Activated T-cell treated with anti-CD3 and anti-CD28 coated beads for 1 hour (primary cell): ENCODE measurements around the gene CNIH2.
"Not testable (repeated sequence)": the region's sequence is repeated elsewhere in the genome, so short reads cannot be mapped to it uniquely, and the experiment has no call there.

Source experiments
- DNase-seq: peaks from one replicate; pipeline ENCODE4 v3.0.0-alpha.2; 2020; ENCODE audit warnings: low read depth

CNIH2 gene

DNA sequence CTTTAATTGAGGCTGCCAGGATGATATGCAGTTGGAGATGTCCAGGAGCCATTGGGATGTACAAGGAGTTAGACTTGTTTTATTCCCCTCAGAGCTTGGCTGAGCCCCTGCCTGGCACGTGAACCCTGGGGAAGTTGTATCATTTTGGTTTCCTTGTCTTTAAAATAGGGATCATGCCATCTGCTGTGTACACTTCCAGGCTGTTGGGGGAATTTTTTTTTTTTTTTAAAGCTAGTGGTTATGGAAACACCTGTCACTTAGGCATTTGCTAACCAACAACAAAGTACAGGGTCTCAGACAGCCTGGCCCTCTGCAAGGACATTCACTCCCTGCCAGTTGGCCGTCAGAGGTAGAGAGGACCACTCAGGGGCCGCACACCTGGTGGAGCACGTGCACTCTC lies 18.0 kb upstream of the CNIH2 start:
- DNase-seq: no peak

- DNase-seq: no peak
Observed at GRCh38 chr11:66261578-66261977, 16.4 kb upstream of the CNIH2 start.

DNA sequence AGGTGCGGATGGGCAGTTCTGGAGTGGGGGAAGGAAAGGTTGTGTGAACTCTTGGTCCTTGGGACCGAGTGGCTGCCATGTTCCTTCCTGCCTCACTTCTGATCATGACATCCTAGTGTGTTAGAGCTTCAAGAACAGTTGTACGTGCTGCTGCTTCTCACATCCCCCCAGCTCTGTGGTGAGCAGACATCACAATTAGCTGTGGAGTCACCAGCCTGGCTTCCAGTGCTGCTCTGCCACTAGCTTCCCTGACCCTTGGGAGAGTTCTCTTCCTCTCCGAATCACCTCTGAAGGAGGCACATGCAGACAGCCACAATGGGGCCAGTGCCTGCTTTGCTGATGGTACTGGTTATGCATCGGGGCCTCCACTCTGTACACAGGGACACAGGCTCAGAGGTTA lies 15.8 kb upstream of the CNIH2 start:
- no peak for DNase-seq

DNA sequence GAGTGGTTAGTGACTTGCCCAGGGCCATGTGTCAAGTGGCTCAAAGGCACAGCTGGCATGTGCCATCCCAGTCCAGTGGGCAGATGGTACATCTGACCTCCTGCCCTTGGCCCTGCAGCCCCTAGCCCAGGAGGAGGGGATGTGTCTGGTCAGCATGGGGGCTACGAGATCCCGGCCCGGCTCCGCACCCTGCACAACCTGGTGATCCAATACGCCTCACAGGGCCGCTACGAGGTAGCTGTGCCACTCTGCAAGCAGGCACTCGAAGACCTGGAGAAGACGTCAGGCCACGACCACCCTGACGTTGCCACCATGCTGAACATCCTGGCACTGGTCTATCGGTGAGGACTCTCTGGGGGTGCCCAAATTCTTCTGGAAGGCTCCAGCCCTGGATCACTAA lies 15.3 kb upstream of the CNIH2 start:
- DNase-seq: no peak

GRCh38 chr11:66263231-66263630 lies 14.7 kb upstream of the CNIH2 start:
- no peak for DNase-seq

DNA sequence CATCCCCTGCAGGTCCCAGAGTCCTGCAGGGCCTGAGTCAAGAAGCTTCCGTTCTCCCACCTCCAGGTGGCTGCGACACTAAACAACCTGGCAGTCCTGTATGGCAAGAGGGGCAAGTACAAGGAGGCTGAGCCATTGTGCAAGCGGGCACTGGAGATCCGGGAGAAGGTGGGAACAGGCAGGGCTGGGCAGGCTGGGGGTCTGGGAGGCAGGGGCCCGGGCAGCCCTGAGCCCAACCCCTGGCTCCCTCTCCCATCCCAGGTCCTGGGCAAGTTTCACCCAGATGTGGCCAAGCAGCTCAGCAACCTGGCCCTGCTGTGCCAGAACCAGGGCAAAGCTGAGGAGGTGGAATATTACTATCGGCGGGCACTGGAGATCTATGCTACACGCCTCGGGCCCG lies 14.2 kb upstream of the CNIH2 start:
- DNase-seq: no peak

GRCh38 chr11:66264383-66264782 lies 13.6 kb upstream of the CNIH2 start:
- DNase-seq: no peak

GRCh38 chr11:66264914-66265313 lies 13.1 kb upstream of the CNIH2 start:
- DNase-seq: no peak

GRCh38 chr11:66265531-66266377 lies 12.2 kb upstream of the CNIH2 start:
- no peak for DNase-seq

- DNase-seq: no peak
Observed at GRCh38 chr11:66266378-66267038, 11.5 kb upstream of the CNIH2 start.

- DNase-seq: no peak
Observed at GRCh38 chr11:66267039-66267378, 11.0 kb upstream of the CNIH2 start.

DNA sequence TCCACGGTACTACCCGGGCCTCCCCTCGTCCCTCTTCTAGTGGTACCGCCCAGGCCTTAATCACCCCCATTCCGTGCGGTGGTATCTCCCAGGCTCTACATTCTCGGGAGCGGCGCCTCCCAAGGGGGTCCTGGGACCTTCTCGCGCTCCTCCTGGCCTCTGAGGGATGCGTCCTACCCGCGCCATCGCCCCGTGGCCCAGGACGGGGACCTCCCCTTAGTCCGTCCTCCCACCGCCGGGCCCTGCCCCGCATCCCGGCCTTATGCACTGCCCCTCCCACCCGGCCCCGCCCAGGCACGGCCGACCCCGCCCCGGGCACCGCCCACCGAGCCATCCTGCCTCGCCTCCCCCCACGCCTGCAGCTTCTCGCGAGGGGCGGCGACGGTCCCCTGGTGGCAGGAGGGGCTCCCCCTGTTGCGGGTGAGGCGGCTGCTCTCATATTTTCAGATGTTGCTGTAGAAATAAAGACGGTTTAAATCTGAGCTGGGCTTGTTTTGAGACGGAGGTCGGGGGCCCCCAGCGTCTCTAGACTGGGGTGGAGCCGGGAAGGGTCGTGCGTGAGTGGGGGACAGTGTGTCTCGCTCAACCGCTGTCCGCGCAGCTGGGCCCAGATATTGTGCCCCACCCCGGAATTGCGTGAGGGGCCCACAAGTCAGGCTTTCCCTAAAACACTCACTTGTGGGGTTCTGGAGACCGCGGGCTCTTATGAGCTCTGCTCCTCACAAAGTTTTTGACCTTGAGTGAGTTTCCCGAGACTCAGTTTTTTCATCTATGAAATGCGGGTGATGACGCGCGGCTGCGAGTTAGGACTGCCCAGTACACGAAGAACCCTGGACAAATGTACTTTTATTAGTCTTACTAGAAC lies 10.4 kb upstream of the CNIH2 start:
- peak; percentile 75 for DNase-seq

DNA sequence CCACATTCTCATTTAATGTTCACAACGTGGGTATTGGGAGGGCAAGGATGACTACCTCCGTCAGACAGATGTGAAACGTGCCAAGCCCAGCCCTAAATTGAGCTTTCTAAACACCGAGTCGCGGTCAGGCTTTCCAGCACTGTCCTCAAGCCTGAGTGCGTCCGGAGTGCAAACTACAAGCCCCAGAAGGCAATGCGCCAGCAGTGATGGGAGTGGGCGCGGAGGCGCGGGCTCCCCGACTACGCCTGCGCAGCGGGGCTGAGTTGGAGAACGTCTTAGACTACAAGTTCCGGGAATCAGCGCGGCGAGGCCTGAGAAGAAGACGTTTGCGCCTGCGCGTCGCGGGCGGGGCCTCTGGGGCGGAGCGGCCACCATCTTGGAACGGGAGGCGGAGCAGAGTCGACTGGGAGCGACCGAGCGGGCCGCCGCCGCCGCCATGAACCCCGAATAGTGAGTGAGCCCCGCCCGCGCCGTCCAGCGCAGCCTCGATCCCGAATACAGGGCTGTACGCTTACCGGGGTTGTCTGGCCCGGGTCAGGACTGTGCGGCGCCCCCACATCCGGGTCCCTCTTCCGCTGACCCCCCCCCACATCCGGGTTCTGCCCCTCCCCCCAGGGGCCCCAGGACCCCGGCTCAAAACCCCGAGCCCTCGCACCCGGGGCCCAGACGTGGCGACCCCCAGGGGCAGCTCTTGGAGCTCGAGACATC lies 9.6 kb upstream of the CNIH2 start, which contains the start of gene RAB1B:
Gene RAB1B (plus strand): TSS at position 396 of the 708 bp plus-strand sequence. CDS start 41 bp downstream, at position 437.
- DNase-seq: peak; percentile 100

DNA sequence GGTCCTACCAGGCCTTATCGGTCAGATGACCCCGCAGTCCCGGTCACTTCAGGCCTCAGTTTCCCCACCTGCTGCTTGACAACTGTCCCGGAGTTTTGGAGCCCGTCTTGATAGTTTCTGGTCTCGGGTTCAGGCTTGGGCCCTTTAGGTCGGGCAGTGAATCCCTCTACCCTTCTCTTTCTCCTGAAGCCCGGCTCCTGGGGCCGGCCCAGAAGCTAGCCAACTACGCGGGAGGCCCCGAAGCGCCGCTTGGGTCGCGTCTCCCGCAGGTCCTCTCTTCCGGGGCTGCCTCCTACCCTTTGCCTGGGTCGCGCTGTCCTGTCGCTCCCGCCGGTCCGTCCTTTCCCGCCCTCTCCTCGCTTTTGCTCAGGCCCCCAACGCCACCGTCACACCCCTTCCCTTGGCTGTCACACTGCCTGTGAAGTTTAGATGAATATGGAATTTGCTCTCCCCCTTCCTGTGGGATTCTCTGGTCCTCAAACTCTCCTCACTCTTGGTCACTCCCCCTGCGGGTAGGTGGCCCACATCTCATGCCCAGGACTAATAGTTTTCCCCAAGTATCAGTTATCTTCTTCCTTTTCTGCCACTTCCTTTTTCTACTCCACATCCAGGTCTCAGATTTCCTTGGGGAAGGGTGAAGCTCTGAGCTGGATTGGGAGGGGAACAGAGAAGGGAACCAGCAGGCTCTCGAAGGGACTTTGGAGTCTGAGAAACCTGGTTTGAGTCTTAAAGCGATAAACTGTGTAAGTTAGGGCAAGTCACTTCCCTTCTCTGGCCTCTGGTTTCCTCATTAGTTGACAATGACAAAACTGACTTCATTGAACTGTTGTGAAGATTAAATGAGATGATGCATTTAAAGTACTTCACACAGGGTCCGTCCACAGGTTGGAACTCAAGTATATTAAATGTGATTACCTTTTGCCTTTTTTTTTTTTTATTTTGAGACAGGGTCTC lies 8.7 kb upstream of the CNIH2 start:
- no peak for DNase-seq

DNA sequence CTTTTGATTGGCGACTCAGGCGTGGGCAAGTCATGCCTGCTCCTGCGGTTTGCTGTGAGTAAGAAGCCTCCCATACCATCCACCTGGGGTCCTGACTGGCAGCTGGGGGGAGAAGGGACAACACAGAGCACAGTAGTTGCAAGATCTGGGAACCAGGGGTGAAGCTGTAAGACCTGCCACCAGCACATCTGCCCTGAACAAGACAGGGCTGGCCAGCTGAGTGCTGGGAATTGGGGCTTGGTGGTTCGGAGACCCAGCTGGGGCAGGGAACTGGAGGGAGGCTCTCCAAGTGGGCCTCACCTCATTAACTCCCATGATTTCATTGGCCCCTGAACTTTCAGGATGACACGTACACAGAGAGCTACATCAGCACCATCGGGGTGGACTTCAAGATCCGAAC lies 6.2 kb upstream of the CNIH2 start:
- no peak for DNase-seq

DNA sequence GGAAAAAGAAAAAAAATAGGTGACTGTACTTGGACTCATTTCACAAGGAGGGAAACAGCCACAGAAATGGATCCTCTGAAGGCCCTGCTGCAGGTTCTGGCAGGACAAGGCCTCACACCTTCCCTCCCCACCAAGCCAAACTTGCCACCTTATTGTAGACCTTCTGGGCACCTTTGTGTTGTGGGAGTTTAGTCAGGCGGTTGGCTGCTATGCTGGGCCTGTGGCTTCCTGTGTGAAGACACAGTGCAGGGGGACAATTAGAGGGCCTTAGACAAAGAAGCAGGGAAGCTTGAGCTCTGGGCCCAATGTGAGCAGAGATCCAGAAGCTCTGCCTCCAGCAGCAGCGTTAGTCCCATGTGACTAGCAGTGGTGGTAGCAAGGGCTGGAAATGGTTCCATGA lies 5.4 kb upstream of the CNIH2 start:
- DNase-seq: no peak

GRCh38 chr11:66274219-66274618 lies 3.8 kb upstream of the CNIH2 start:
- DNase-seq: no peak

DNA sequence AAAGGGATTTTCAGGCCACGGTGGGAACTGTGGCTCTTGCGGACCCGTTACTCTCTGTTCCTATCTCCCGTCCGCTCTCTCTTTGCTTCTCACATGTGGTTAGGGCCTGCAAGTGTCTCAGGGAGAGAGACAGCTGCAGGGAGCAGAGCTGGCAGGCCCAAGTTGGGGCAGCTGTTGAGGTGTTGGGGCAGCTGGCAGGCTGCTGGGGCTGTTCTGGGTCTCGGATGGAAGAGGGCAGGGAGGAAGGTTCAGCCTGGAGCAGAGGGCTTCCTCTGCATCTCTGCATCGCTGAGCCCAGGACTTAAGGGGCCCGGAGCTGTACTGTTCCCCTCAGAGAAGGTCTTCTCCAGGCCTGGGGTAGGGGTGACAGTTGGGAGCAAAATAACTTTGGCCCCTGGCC lies 2.6 kb upstream of the CNIH2 start:
- DNase-seq: no peak

DNA sequence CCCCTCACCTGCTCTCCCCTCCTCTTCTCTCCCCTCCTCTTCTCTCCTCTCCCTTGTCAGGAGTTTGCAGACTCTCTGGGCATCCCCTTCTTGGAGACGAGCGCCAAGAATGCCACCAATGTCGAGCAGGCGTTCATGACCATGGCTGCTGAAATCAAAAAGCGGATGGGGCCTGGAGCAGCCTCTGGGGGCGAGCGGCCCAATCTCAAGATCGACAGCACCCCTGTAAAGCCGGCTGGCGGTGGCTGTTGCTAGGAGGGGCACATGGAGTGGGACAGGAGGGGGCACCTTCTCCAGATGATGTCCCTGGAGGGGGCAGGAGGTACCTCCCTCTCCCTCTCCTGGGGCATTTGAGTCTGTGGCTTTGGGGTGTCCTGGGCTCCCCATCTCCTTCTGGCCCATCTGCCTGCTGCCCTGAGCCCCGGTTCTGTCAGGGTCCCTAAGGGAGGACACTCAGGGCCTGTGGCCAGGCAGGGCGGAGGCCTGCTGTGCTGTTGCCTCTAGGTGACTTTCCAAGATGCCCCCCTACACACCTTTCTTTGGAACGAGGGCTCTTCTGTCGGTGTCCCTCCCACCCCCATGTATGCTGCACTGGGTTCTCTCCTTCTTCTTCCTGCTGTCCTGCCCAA lies 1.9 kb upstream of the CNIH2 start:
- DNase-seq: no peak

DNA sequence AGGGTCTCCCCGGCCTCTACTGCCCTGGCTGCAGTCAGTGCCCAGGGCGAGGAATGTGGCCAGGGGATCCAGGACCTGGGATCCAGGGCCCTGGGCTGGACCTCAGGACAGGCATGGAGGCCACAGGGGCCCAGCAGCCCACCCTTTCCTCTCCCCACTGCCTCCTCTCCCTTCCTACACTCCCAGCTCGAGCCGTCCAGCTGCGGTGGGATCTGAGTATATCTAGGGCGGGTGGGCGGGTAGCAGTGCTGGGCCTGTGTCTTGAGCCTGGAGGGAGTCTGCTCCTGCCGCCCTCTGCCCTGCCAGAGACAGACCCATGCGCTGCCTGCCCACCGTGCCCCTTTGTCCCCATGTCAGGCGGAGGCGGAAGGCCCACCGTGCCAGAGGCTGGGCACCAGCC lies 1.4 kb upstream of the CNIH2 start:
- not testable (repeated sequence) for DNase-seq
